NCI-H526 treated with DMSO at 0.1 percent for 48 hours (cell line): ENCODE results near the gene TTC9.

Source experiments
- DNase-seq: peaks from one replicate; lab custom pipeline; 2025; lab: John Stamatoyannopoulos, UW

Gene TTC9

DNA sequence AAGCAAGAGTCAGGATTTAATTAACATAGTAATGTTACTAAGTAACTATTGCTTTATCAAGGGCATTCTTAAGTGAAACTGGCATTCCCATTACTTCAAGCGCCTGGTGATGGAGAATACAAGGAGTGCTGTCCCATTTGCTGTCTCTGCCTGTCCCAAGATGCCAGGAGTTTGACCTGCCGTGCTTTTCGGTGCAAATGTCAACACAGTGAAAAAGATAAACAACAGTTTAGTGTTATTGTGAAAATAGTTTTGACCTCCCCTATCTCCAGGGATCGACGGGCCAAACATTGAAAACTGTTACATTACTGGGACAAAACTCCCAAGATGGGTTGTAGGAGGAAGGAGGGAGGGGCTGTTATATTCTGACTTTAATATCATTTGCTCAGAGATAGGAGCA is 74.8 kb downstream of the TTC9 start:
- no peak for DNase-seq

DNA sequence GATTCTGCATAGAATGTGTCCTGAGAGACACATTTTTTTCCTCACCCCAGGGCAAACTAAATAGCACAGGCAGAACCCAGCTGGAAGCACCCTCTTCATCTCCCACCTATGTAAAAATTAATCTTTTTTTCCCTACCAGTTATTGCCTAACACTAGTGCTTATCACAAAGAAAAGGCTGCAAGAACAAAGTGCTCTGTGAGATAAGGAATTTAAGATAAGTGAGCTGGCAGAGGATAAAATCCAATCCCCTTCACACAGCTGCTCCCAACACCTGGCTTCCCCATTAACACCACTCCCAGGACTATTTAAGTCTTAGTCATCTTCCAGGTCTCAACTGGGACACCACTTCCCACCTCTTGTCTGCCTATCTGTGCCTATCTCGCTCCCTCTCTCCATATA is 75.2 kb downstream of the TTC9 start:
- no peak for DNase-seq

DNA sequence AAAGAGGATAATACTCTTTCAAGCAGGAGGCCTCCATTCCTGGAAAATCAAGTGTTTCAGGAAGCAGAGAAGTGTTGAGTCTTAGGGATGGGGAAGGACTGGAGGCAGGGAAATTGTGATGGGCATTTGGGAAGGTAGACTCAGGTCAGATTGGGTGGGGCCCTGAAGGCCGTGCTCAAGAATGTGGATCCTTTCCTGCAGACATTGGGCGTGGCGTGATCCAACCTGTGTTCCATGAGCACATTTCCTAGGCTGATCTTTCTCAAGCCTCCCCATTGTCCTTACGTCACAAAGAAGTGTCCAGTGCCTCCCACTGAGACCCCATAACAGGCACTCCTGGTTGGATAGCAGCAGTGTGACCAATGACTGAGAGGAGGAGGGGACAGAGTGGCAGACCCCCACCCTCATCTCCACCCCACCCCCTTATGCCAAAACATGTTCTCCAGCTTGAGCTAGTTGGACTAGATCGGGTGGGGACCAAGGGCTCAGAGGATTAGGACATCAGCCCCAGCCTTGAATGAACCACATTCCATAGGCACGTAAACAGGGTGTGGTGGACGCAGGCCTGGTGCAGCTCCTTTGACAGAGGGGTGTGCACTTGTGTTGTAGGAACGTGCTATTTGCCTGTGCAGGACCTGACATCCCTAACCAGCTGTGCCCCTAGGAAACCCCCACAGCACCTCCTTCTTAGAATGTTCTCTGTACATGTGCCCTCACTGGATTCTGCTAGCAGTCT is 76.8 kb downstream of the TTC9 start:
- no peak for DNase-seq

DNA sequence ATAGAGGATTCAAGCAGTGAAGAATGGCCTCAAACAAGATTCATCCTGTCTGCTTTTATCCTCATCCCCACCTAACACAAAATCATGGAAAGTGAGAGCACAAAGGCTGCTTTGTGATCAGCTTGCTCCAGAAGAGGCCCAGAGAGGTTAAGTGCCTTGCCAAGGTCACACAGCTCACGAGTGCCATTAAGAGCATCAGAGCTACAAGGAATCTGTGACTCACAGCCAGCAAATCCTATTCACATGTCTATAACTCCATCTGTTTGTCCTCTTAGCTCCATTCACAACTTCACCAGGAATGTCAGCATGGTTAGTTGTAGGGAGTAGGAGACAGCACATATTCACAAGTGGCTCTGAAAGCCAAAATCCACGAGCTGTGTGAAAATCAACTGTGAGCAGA is 79.8 kb downstream of the TTC9 start:
- no peak for DNase-seq

DNA sequence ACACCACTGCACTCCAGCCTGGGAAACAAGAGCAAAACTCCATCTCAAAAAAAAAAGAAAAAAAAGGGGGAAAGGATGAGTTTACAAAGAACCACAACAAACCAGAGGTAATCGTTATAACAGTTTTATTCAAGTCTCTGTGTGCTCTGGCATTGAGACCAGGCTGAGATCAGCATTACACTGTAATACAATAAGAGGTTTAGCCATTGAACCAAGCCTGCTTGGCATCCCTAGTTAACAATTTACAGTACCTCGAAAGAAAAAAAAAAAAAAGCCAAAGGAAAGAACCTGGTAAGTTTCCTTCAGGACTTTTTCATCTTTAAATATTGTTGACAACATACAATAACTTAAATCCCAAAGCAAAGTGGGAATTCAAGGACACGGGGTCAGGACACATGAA is 80.7 kb downstream of the TTC9 start:
- no peak for DNase-seq

DNA sequence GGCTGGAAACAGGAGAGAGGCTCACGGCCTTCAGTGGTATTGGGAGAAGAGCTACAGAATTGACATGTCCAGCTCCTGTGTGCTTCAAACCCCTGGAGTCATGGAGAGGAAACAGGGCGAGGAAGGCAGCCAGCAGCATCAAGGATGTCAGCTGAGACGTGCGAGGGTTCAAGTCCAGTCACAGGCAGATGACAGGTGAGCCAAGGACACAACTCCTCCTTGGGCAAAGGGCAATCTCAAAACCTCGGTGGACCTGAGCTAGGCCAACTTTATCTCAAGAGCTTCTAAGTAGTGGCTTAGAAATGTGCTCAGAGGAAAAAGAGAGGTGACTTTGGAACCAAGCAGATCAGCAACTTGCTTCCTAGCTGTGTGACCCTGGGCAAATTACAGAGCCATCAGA is 81.6 kb downstream of the TTC9 start:
- DNase-seq = no peak

DNA sequence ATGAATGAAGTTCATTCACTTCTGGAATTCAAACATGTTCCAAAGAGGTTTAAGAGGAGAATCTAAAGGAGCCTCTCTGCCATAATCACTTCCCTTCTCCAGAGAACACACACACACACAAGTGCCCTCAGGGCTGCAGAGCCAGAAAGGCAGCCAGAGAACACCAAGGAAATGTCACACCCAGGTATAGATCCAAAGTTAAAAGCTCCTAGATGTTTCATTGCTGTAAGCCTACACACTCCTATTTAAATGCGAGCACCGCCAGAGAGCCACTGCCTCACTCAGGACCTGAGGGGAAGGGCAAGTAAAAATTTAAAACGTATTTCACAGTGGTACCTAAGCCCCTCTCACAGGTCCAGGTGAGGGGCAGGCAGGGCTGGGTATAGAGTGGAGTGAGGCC is 82.4 kb downstream of the TTC9 start:
- DNase-seq = no peak

DNA sequence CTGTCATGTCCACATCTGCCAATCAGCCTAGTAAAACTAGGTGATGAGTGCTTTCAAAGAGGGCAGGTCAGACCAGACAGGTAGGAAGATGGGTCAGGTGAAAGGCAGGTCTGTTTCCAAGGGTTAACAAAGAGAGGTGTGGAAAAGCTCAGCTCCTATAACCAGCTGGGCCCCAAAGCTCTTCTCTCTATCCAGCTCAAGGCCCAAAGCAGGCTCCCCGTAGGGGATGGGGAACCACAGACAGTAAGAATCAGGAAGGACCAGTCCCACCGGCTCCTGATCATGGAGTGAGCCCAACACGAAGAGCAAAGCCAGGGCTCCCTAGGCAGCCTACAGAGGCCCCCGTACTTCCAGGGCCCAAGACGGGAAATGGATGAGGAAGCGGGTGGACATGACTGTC is 83.2 kb downstream of the TTC9 start:
- DNase-seq = no peak
